Stimulated activated CD8-positive, alpha-beta memory T cell treated with anti-CD3 and anti-CD28 coated beads, Interleukin-12 subunit alpha, Interleukin-12 subunit beta, amount 100 ng/mL, for 1 hour (primary cell): ENCODE measurements around the gene CELA1.

ENCODE experiments used
- DNase-seq: peaks from one replicate; pipeline ENCODE4 v3.0.0-alpha.2; 2020; ENCODE audit warnings: low read depth

The CELA1 gene

GRCh38 chr12:51346581-51346980 lies at the start of gene CELA1:
Gene CELA1 (minus strand): TSS chr12:51346679. CDS start chr12:51346638, 41 bp downstream.
- DNase-seq = no peak

- no peak for DNase-seq
Measured at GRCh38 chr12:51395283-51396230, 49.1 kb upstream of the CELA1 start.

- DNase-seq = peak; percentile 39
Measured at GRCh38 chr12:51393676-51394545, 47.4 kb upstream of the CELA1 start.

- no peak for DNase-seq
Measured at GRCh38 chr12:51392556-51393237, 46.2 kb upstream of the CELA1 start.

GRCh38 chr12:51391283-51392123 lies 45.0 kb upstream of the CELA1 start, which contains the start of gene GALNT6:
Gene GALNT6 (minus strand): TSS chr12:51391406. CDS start chr12:51379781, 11,625 bp downstream.
- DNase-seq = peak; percentile 49

GRCh38 chr12:51390891-51391282 lies 44.4 kb upstream of the CELA1 start:
- DNase-seq = no peak

- no peak for DNase-seq
Measured at GRCh38 chr12:51390457-51390856, 44.0 kb upstream of the CELA1 start.

GRCh38 chr12:51389302-51389999 lies 43.0 kb upstream of the CELA1 start:
- DNase-seq = no peak

- no peak for DNase-seq
Measured at GRCh38 chr12:51388846-51389245, 42.4 kb upstream of the CELA1 start.

GRCh38 chr12:51388069-51388799 lies 41.8 kb upstream of the CELA1 start:
- no peak for DNase-seq

GRCh38 chr12:51386351-51386750 lies 39.9 kb upstream of the CELA1 start:
- DNase-seq = no peak

- no peak for DNase-seq
Measured at GRCh38 chr12:51383269-51383905, 36.9 kb upstream of the CELA1 start.

- no peak for DNase-seq
Measured at GRCh38 chr12:51382173-51382572, 35.7 kb upstream of the CELA1 start.

GRCh38 chr12:51381226-51382079 lies 35.0 kb upstream of the CELA1 start:
- DNase-seq = no peak

- DNase-seq = no peak
Measured at GRCh38 chr12:51379571-51379970, 33.1 kb upstream of the CELA1 start.

GRCh38 chr12:51378749-51379148 lies 32.3 kb upstream of the CELA1 start:
- no peak for DNase-seq

- DNase-seq = no peak
Measured at GRCh38 chr12:51377099-51377984, 30.9 kb upstream of the CELA1 start.
